Keratinocyte (primary cell): Measurements from ENCODE around the gene C14orf93.

Experiments used
- EZH2 ChIP-seq: IDR thresholded peaks from one replicate; pipeline ENCODE4 v1.6.1; 2012; ENCODE audit warnings: inconsistent platforms, mild to moderate bottlenecking, low read length, moderate library complexity
- TF ChIP-seq, protein P1 (sequence below), 3 experiments: IDR thresholded peaks in 1 of 3; conservative IDR thresholded peaks in 1 of 3; optimal IDR thresholded peaks in 1 of 3; 2 replicates in 2 of 3; 3 replicates in 1 of 3; pipeline versions ENCODE3 to v1.5.1; 2011; ENCODE audit warnings: low read length in 3 of 3, mild to moderate bottlenecking in 3 of 3, moderate library complexity in 2 of 3, control low read depth in 1 of 3, inconsistent platforms in 1 of 3; ENCODE audit not compliant: insufficient read depth in 2 of 3; ENCODE audit errors: extremely low read depth in 1 of 3

DNA sequence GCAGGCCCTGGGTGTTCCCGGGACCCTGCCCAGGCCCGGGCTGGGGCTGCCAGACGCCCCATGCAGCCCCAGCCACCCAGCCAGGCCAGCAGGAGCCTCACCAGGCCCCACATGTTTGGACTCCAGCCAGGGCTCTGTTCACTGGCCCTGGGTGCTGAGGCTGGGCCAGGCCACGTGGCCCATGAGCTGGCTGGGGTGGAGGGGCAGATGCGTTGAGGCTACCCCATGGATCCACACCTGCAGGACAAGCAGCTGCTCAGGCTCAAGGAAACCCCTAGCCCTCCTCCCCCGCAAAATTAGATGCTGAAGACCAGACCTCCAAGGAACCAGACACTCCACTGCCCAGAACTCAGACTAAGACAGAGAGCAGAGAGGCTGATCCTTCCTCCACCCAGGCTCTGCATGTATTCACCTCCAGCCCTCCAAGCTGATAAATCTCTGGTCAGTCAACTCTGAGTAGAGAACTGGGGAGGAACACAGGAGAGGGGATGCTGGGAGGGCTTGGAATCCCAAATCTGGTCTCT is 45.7 kb upstream of the C14orf93 start:
- TF ChIP-seq, protein P1, sequence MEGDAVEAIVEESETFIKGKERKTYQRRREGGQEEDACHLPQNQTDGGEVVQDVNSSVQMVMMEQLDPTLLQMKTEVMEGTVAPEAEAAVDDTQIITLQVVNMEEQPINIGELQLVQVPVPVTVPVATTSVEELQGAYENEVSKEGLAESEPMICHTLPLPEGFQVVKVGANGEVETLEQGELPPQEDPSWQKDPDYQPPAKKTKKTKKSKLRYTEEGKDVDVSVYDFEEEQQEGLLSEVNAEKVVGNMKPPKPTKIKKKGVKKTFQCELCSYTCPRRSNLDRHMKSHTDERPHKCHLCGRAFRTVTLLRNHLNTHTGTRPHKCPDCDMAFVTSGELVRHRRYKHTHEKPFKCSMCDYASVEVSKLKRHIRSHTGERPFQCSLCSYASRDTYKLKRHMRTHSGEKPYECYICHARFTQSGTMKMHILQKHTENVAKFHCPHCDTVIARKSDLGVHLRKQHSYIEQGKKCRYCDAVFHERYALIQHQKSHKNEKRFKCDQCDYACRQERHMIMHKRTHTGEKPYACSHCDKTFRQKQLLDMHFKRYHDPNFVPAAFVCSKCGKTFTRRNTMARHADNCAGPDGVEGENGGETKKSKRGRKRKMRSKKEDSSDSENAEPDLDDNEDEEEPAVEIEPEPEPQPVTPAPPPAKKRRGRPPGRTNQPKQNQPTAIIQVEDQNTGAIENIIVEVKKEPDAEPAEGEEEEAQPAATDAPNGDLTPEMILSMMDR (optimal IDR thresholded peaks at IDR 0.05 in 1 of 3, IDR thresholded peaks at IDR 0.05 in 1 of 3, conservative IDR thresholded peaks at IDR 0.05 in 1 of 3; ENCODE audit: extremely low read depth in 1 of 3, insufficient read depth in 2 of 3, low read length in 3 of 3): no peak
- TF ChIP-seq EZH2: no peak
